Measurements from ENCODE around the gene PRR23A. TPM values are rescaled to one million over a fixed set of nuclear protein-coding genes. Genes with fewer than 3 reads are reported as not detected.
"Not testable (repeated sequence)": the region's sequence is repeated elsewhere in the genome, so short reads cannot be mapped to it uniquely, and the experiment has no call there.

The PRR23A gene
- not detected for total RNA-seq

GRCh38 chr3:139006051-139006716, at the start of gene PRR23A:
TSS of gene PRR23A (minus strand) at chr3:139006268. CDS start at chr3:139006268, 0 bp downstream.
- Mint-ChIP-seq H3K36me3 (ENCODE audit: low read depth) (no peaks in the 10 kb centered on the region), H3K27ac (no peak within 1 kb of the TSS), H3K27me3 (no peaks in the 10 kb centered on the region), H3K4me3 (no peak within 1 kb of the TSS), H3K4me1 (no peaks in the 10 kb centered on the region), H3K9me3 (peaks cover 3% of the 10 kb centered on the region)
- CTCF ChIA-PET = no interaction called here
- no peak for DNase-seq
- POLR2A ChIA-PET = no interaction called here

GRCh38 chr3:139052802-139053600, 46.9 kb upstream of the PRR23A start:
- H3K9me3 Mint-ChIP-seq = peaks cover 13% of the 10 kb centered on the region
- ChIA-PET POLR2A (no interaction called here), CTCF (no interaction called here)
- H3K4me1 Mint-ChIP-seq = no peaks in the 10 kb centered on the region
- no peaks in the 10 kb centered on the region for H3K36me3 Mint-ChIP-seq (ENCODE audit: low read depth)
- H3K4me3 Mint-ChIP-seq = no peak overlapping the region
- no peak for DNase-seq
- H3K27me3 Mint-ChIP-seq = no peaks in the 10 kb centered on the region
- no peak overlapping the region for H3K27ac Mint-ChIP-seq

GRCh38 chr3:139044366-139045210, 38.5 kb upstream of the PRR23A start, which contains the start of gene PRR23C:
TSS of gene PRR23C (minus strand) at chr3:139044892. CDS start at chr3:139044620, 272 bp downstream.
- DNase-seq = no peak
- no peak within 1 kb of the TSS for H3K27ac Mint-ChIP-seq
- no peaks in the 10 kb centered on the region for H3K4me1 Mint-ChIP-seq
- H3K9me3 Mint-ChIP-seq = peaks cover 10% of the 10 kb centered on the region
- no peak within 1 kb of the TSS for H3K4me3 Mint-ChIP-seq
- no peaks in the 10 kb centered on the region for H3K36me3 Mint-ChIP-seq (ENCODE audit: low read depth)
- no peaks in the 10 kb centered on the region for H3K27me3 Mint-ChIP-seq
- POLR2A ChIA-PET = no interaction called here
- CTCF ChIA-PET = no interaction called here

GRCh38 chr3:139043554-139044365, 37.7 kb upstream of the PRR23A start:
- DNase-seq = no peak
- H3K27ac Mint-ChIP-seq = no peak overlapping the region
- CTCF ChIA-PET = no interaction called here

GRCh38 chr3:139037478-139037877, 31.4 kb upstream of the PRR23A start:
- ChIA-PET POLR2A (no interaction called here), CTCF (no interaction called here)
- Mint-ChIP-seq H3K36me3 (ENCODE audit: low read depth) (no peaks in the 10 kb centered on the region), H3K27ac (no peak overlapping the region), H3K4me1 (no peaks in the 10 kb centered on the region), H3K9me3 (no peaks in the 10 kb centered on the region), H3K4me3 (no peak overlapping the region), H3K27me3 (no peaks in the 10 kb centered on the region)
- DNase-seq = no peak

More at GRCh38 chr3:139043554-139044365, 37.7 kb upstream of the PRR23A start:
- POLR2A ChIA-PET = no interaction called here
- Mint-ChIP-seq H3K9me3 (peaks cover 10% of the 10 kb centered on the region), H3K36me3 (ENCODE audit: low read depth) (no peaks in the 10 kb centered on the region), H3K4me1 (no peaks in the 10 kb centered on the region), H3K4me3 (no peak overlapping the region), H3K27me3 (no peaks in the 10 kb centered on the region)

GRCh38 chr3:139032326-139033002, 26.4 kb upstream of the PRR23A start:
- no peaks in the 10 kb centered on the region for H3K9me3 Mint-ChIP-seq
- H3K4me1 Mint-ChIP-seq = no peaks in the 10 kb centered on the region
- no peak overlapping the region for H3K27ac Mint-ChIP-seq
- ChIA-PET POLR2A (no interaction called here), CTCF (no interaction called here)
- no peak for DNase-seq
- no peaks in the 10 kb centered on the region for H3K36me3 Mint-ChIP-seq (ENCODE audit: low read depth)
- H3K27me3 Mint-ChIP-seq = no peaks in the 10 kb centered on the region
- no peak overlapping the region for H3K4me3 Mint-ChIP-seq

- H3K9me3 Mint-ChIP-seq; H3K4me3 Mint-ChIP-seq; H3K27ac Mint-ChIP-seq; H3K27me3 Mint-ChIP-seq; POLR2A ChIA-PET; DNase-seq; H3K4me1 Mint-ChIP-seq; H3K36me3 Mint-ChIP-seq (ENCODE audit: low read depth): not testable (repeated sequence)
- CTCF ChIA-PET = interaction anchor here (1.2 kb wide), 1 partner anchor 9 kb away, joined by 3 read pairs; no protein-coding TSS in a partner anchor
Measured at GRCh38 chr3:139030576-139030975, 24.5 kb upstream of the PRR23A start.

- Mint-ChIP-seq H3K36me3 (ENCODE audit: low read depth) (no peaks in the 10 kb centered on the region), H3K27me3 (no peaks in the 10 kb centered on the region), H3K27ac (no peak overlapping the region), H3K9me3 (no peaks in the 10 kb centered on the region), H3K4me1 (no peaks in the 10 kb centered on the region), H3K4me3 (no peak overlapping the region)
- DNase-seq = no peak
- ChIA-PET POLR2A (no interaction called here), CTCF (no interaction called here)
Measured at GRCh38 chr3:139024968-139025367, 18.9 kb upstream of the PRR23A start.

- H3K4me3 Mint-ChIP-seq = no peak within 1 kb of the TSS
- H3K27ac Mint-ChIP-seq = no peak within 1 kb of the TSS
- peaks cover 7% of the 10 kb centered on the region for H3K9me3 Mint-ChIP-seq
- no peaks in the 10 kb centered on the region for H3K27me3 Mint-ChIP-seq
- ChIA-PET POLR2A (no interaction called here), CTCF (no interaction called here)
- no peaks in the 10 kb centered on the region for H3K4me1 Mint-ChIP-seq
- peaks cover 2% of the 10 kb centered on the region for H3K36me3 Mint-ChIP-seq (ENCODE audit: low read depth)
- no peak for DNase-seq
Measured at GRCh38 chr3:139020868-139021234, 14.8 kb upstream of the PRR23A start, which contains the start of gene PRR23B. TSS of gene PRR23B (minus strand) at chr3:139020926. CDS start at chr3:139020661, 265 bp downstream.

- H3K27ac Mint-ChIP-seq = no peak overlapping the region
- H3K4me3 Mint-ChIP-seq = no peak overlapping the region
- CTCF ChIA-PET = no interaction called here
- H3K27me3 Mint-ChIP-seq = no peaks in the 10 kb centered on the region
- no peak for DNase-seq
- no peaks in the 10 kb centered on the region for H3K4me1 Mint-ChIP-seq
- POLR2A ChIA-PET = no interaction called here
- peaks cover 2% of the 10 kb centered on the region for H3K36me3 Mint-ChIP-seq (ENCODE audit: low read depth)
- peaks cover 7% of the 10 kb centered on the region for H3K9me3 Mint-ChIP-seq
Measured at GRCh38 chr3:139020036-139020867, 14.2 kb upstream of the PRR23A start.

GRCh38 chr3:139016430-139017048, 10.5 kb upstream of the PRR23A start:
- peaks cover 7% of the 10 kb centered on the region for H3K9me3 Mint-ChIP-seq
- H3K4me3 Mint-ChIP-seq = no peak overlapping the region
- H3K36me3 Mint-ChIP-seq (ENCODE audit: low read depth) = peaks cover 2% of the 10 kb centered on the region
- no peaks in the 10 kb centered on the region for H3K4me1 Mint-ChIP-seq
- H3K27ac Mint-ChIP-seq = no peak overlapping the region
- no peaks in the 10 kb centered on the region for H3K27me3 Mint-ChIP-seq
- DNase-seq = no peak
- ChIA-PET CTCF (interaction anchor here (0.7 kb wide), 1 partner anchor 326 kb away, joined by 3 read pairs; no protein-coding TSS in a partner anchor), POLR2A (no interaction called here)

All from activated CD4-positive, alpha-beta memory T cell treated with anti-CD3 and anti-CD28 coated beads, Interleukin-2, amount 10 ng/mL, durations not matched to agents 7 days and 5 days (primary cell).